Measurements from ENCODE around the gene APBA1. TPM values are rescaled to one million over a fixed set of nuclear protein-coding genes. Genes with fewer than 3 reads are reported as not detected.

APBA1 gene
- total RNA-seq, 5 donors from 2014 or later (not counting 1 experiment from before 2014, with no cell fraction given): 0.51 to 1.8 (median 0.78) TPM

- Histone ChIP-seq H3K4me3 (ENCODE audit: control insufficient read depth in 1 of 2, extremely low read depth in 1 of 2, low read length in 1 of 2) (no peak overlapping the region), H3K27ac (ENCODE audit: low read length) (no peak overlapping the region), H3K27me3 (replicated peaks in 1 of 2; ENCODE audit: control insufficient read depth in 2 of 2, extremely low read depth in 1 of 2, insufficient read depth in 2 of 2, low read length in 1 of 2) (no peaks in the 10 kb centered on the region), H3K9me3 (no peaks in the 10 kb centered on the region), H3K36me3 (ENCODE audit: control insufficient read depth in 2 of 2, extremely low read depth in 1 of 2, insufficient read depth in 1 of 2, low read length in 1 of 2) (no peaks in the 10 kb centered on the region), H3K4me1 (ENCODE audit: control insufficient read depth in 1 of 2, extremely low read depth in 1 of 2, insufficient read depth in 2 of 2, low read length in 2 of 2) (no peaks in the 10 kb centered on the region)
- 88% methylated on average over 1 of the region's 3 CpGs for WGBS (ENCODE audit: insufficient coverage)
- DNase-seq (no peak), ATAC-seq (replicated peaks in 1 of 4) (no peak)
- POLR2A ChIA-PET: no interaction called here
- Mint-ChIP-seq H3K4me3 (no peak overlapping the region), H3K9me3 (peaks cover 0 to 4% (median 0%) of the 10 kb centered on the region in 3 donors), H3K27me3 (peaks cover 0 to 11% of the 10 kb centered on the region in 2 donors), H3K36me3 (no peaks in the 10 kb centered on the region), H3K27ac (no peak overlapping the region), H3K4me1 (no peaks in the 10 kb centered on the region)
- CTCF ChIA-PET: no interaction called here
These were observed 50.3 kb downstream of the APBA1 start for GRCh38 chr9:69621730-69622460.

- no peak for DNase-seq
- Histone ChIP-seq H3K27ac (ENCODE audit: low read length) (no peak overlapping the region), H3K9me3 (no peaks in the 10 kb centered on the region), H3K27me3 (replicated peaks in 1 of 2; ENCODE audit: control insufficient read depth in 2 of 2, extremely low read depth in 1 of 2, insufficient read depth in 2 of 2, low read length in 1 of 2) (no peaks in the 10 kb centered on the region), H3K4me3 (ENCODE audit: control insufficient read depth in 1 of 2, extremely low read depth in 1 of 2, low read length in 1 of 2) (no peak overlapping the region), H3K36me3 (ENCODE audit: control insufficient read depth in 2 of 2, extremely low read depth in 1 of 2, insufficient read depth in 1 of 2, low read length in 1 of 2) (no peaks in the 10 kb centered on the region), H3K4me1 (ENCODE audit: control insufficient read depth in 1 of 2, extremely low read depth in 1 of 2, insufficient read depth in 2 of 2, low read length in 2 of 2) (no peaks in the 10 kb centered on the region)
- no peaks in the 10 kb centered on the region for H3K4me1 Mint-ChIP-seq
- no peak overlapping the region for H3K27ac Mint-ChIP-seq
- peaks cover 0 to 11% of the 10 kb centered on the region in 2 donors for H3K27me3 Mint-ChIP-seq
- ChIA-PET POLR2A (no interaction called here), CTCF (no interaction called here)
- no peak for ATAC-seq (replicated peaks in 1 of 4)
- peaks cover 0 to 4% (median 0%) of the 10 kb centered on the region in 3 donors for H3K9me3 Mint-ChIP-seq
- no peak overlapping the region for H3K4me3 Mint-ChIP-seq
- no peaks in the 10 kb centered on the region for H3K36me3 Mint-ChIP-seq
- 97% methylated on average over 5 of the region's 8 CpGs for WGBS (ENCODE audit: insufficient coverage)
These were observed 51.4 kb downstream of the APBA1 start for GRCh38 chr9:69620731-69621130.

- Mint-ChIP-seq H3K9me3 (peaks cover 0 to 4% (median 0%) of the 10 kb centered on the region in 3 donors), H3K4me3 (no peak overlapping the region), H3K27ac (no peak overlapping the region), H3K27me3 (peaks cover 0 to 6% of the 10 kb centered on the region in 2 donors), H3K36me3 (no peaks in the 10 kb centered on the region), H3K4me1 (no peaks in the 10 kb centered on the region)
- no peaks in the 10 kb centered on the region for H3K4me1 ChIP-seq (ENCODE audit: control insufficient read depth in 1 of 2, extremely low read depth in 1 of 2, insufficient read depth in 2 of 2, low read length in 2 of 2)
- no peak for ATAC-seq (replicated peaks in 1 of 4)
- no peak for DNase-seq
- no peak overlapping the region for H3K4me3 ChIP-seq (ENCODE audit: control insufficient read depth in 1 of 2, extremely low read depth in 1 of 2, low read length in 1 of 2)
- H3K9me3 ChIP-seq: no peaks in the 10 kb centered on the region
- WGBS (ENCODE audit: insufficient coverage): 80% methylated on average over 1 of the region's 1 CpG
- H3K36me3 ChIP-seq (ENCODE audit: control insufficient read depth in 2 of 2, extremely low read depth in 1 of 2, insufficient read depth in 1 of 2, low read length in 1 of 2): no peaks in the 10 kb centered on the region
- H3K27me3 ChIP-seq (replicated peaks in 1 of 2; ENCODE audit: control insufficient read depth in 2 of 2, extremely low read depth in 1 of 2, insufficient read depth in 2 of 2, low read length in 1 of 2): no peaks in the 10 kb centered on the region
- CTCF ChIA-PET: no interaction called here
- H3K27ac ChIP-seq (ENCODE audit: low read length): no peak overlapping the region
- POLR2A ChIA-PET: no interaction called here
These were observed 52.9 kb downstream of the APBA1 start for GRCh38 chr9:69619233-69619632.

GRCh38 chr9:69617006-69617405 lies 55.2 kb downstream of the APBA1 start:
- ChIA-PET CTCF (no interaction called here), POLR2A (interaction anchor here in 1 of 2 donors (0.6 kb wide), 1 partner anchor 120 kb away, joined by 4 read pairs; no protein-coding TSS in a partner anchor)
- Histone ChIP-seq H3K27ac (ENCODE audit: low read length) (no peak overlapping the region), H3K9me3 (no peaks in the 10 kb centered on the region), H3K4me1 (ENCODE audit: control insufficient read depth in 1 of 2, extremely low read depth in 1 of 2, insufficient read depth in 2 of 2, low read length in 2 of 2) (no peaks in the 10 kb centered on the region), H3K27me3 (replicated peaks in 1 of 2; ENCODE audit: control insufficient read depth in 2 of 2, extremely low read depth in 1 of 2, insufficient read depth in 2 of 2, low read length in 1 of 2) (no peaks in the 10 kb centered on the region), H3K36me3 (ENCODE audit: control insufficient read depth in 2 of 2, extremely low read depth in 1 of 2, insufficient read depth in 1 of 2, low read length in 1 of 2) (no peaks in the 10 kb centered on the region), H3K4me3 (ENCODE audit: control insufficient read depth in 1 of 2, extremely low read depth in 1 of 2, low read length in 1 of 2) (no peak overlapping the region)
- Mint-ChIP-seq H3K27me3 (peaks cover 0 to 6% of the 10 kb centered on the region in 2 donors), H3K4me3 (no peak overlapping the region), H3K36me3 (no peaks in the 10 kb centered on the region), H3K27ac (no peak overlapping the region), H3K9me3 (peaks cover 0 to 4% (median 0%) of the 10 kb centered on the region in 3 donors), H3K4me1 (no peaks in the 10 kb centered on the region)
- ATAC-seq (replicated peaks in 1 of 4) (no peak), DNase-seq (no peak)

DNA sequence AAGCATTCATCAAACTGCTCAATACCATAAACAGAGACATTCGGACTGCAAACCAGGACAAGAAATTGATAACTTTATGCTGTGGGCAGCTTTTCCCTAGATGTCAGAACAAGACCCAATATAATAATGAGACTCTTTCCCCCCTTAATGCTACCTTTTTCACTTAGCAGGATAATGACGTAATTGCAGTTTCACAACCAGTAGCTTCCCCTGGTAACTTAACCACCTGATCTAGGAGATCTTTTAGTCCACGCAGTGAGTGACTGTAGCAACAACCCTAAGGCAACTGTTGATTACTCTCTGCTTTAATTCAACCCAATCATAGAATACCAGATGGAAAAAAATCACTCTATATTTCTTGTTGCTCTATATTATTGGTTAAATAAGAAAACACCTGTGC lies 56.3 kb downstream of the APBA1 start:
- POLR2A ChIA-PET: no interaction called here
- Mint-ChIP-seq H3K36me3 (no peaks in the 10 kb centered on the region), H3K9me3 (peaks cover 0 to 4% (median 0%) of the 10 kb centered on the region in 3 donors), H3K27me3 (peaks cover 0 to 6% of the 10 kb centered on the region in 2 donors), H3K4me3 (no peak overlapping the region), H3K27ac (no peak overlapping the region), H3K4me1 (no peaks in the 10 kb centered on the region)
- no peak overlapping the region for H3K4me3 ChIP-seq (ENCODE audit: control insufficient read depth in 1 of 2, extremely low read depth in 1 of 2, low read length in 1 of 2)
- ATAC-seq (replicated peaks in 1 of 4) (no peak), DNase-seq (no peak)
- H3K27ac ChIP-seq (ENCODE audit: low read length): no peak overlapping the region
- no peaks in the 10 kb centered on the region for H3K9me3 ChIP-seq
- no CpG with 5 or more reads among the region's 3 CpGs for WGBS (ENCODE audit: insufficient coverage)
- no peaks in the 10 kb centered on the region for H3K27me3 ChIP-seq (replicated peaks in 1 of 2; ENCODE audit: control insufficient read depth in 2 of 2, extremely low read depth in 1 of 2, insufficient read depth in 2 of 2, low read length in 1 of 2)
- no peaks in the 10 kb centered on the region for H3K4me1 ChIP-seq (ENCODE audit: control insufficient read depth in 1 of 2, extremely low read depth in 1 of 2, insufficient read depth in 2 of 2, low read length in 2 of 2)
- H3K36me3 ChIP-seq (ENCODE audit: control insufficient read depth in 2 of 2, extremely low read depth in 1 of 2, insufficient read depth in 1 of 2, low read length in 1 of 2): no peaks in the 10 kb centered on the region
- CTCF ChIA-PET: no interaction called here

- no peaks in the 10 kb centered on the region for H3K27me3 ChIP-seq (replicated peaks in 1 of 2; ENCODE audit: control insufficient read depth in 2 of 2, extremely low read depth in 1 of 2, insufficient read depth in 2 of 2, low read length in 1 of 2)
- no peaks in the 10 kb centered on the region for H3K4me1 Mint-ChIP-seq
- no peak overlapping the region for H3K27ac Mint-ChIP-seq
- ATAC-seq (replicated peaks in 1 of 4) (no peak), DNase-seq (no peak)
- ChIA-PET POLR2A (no interaction called here), CTCF (no interaction called here)
- no peaks in the 10 kb centered on the region for H3K36me3 Mint-ChIP-seq
- no CpG with 5 or more reads among the region's 3 CpGs for WGBS (ENCODE audit: insufficient coverage)
- no peak overlapping the region for H3K4me3 ChIP-seq (ENCODE audit: control insufficient read depth in 1 of 2, extremely low read depth in 1 of 2, low read length in 1 of 2)
- no peaks in the 10 kb centered on the region for H3K4me1 ChIP-seq (ENCODE audit: control insufficient read depth in 1 of 2, extremely low read depth in 1 of 2, insufficient read depth in 2 of 2, low read length in 2 of 2)
- no peak overlapping the region for H3K27ac ChIP-seq (ENCODE audit: low read length)
- peaks cover 0 to 9% of the 10 kb centered on the region in 2 donors for H3K27me3 Mint-ChIP-seq
- peaks cover 0 to 5% (median 0%) of the 10 kb centered on the region in 3 donors for H3K9me3 Mint-ChIP-seq
- H3K9me3 ChIP-seq: no peaks in the 10 kb centered on the region
- H3K36me3 ChIP-seq (ENCODE audit: control insufficient read depth in 2 of 2, extremely low read depth in 1 of 2, insufficient read depth in 1 of 2, low read length in 1 of 2): no peaks in the 10 kb centered on the region
- no peak overlapping the region for H3K4me3 Mint-ChIP-seq
These were observed 61.0 kb downstream of the APBA1 start for GRCh38 chr9:69611221-69611620.

GRCh38 chr9:69609156-69609555 lies 63.0 kb downstream of the APBA1 start:
- H3K27ac ChIP-seq (ENCODE audit: low read length): no peak overlapping the region
- no peaks in the 10 kb centered on the region for H3K4me1 ChIP-seq (ENCODE audit: control insufficient read depth in 1 of 2, extremely low read depth in 1 of 2, insufficient read depth in 2 of 2, low read length in 2 of 2)
- H3K27me3 Mint-ChIP-seq: peaks cover 2 to 9% of the 10 kb centered on the region in 2 donors
- no peaks in the 10 kb centered on the region for H3K36me3 Mint-ChIP-seq
- H3K27ac Mint-ChIP-seq: no peak overlapping the region
- ATAC-seq (replicated peaks in 1 of 4) (no peak), DNase-seq (no peak)
- no peaks in the 10 kb centered on the region for H3K4me1 Mint-ChIP-seq
- H3K9me3 Mint-ChIP-seq: peaks cover 0 to 5% (median 0%) of the 10 kb centered on the region in 3 donors
- POLR2A ChIA-PET: no interaction called here
- no peak overlapping the region for H3K4me3 Mint-ChIP-seq
- no peaks in the 10 kb centered on the region for H3K27me3 ChIP-seq (replicated peaks in 1 of 2; ENCODE audit: control insufficient read depth in 2 of 2, extremely low read depth in 1 of 2, insufficient read depth in 2 of 2, low read length in 1 of 2)
- H3K9me3 ChIP-seq: no peaks in the 10 kb centered on the region
- CTCF ChIA-PET: no interaction called here
- no peak overlapping the region for H3K4me3 ChIP-seq (ENCODE audit: control insufficient read depth in 1 of 2, extremely low read depth in 1 of 2, low read length in 1 of 2)
- H3K36me3 ChIP-seq (ENCODE audit: control insufficient read depth in 2 of 2, extremely low read depth in 1 of 2, insufficient read depth in 1 of 2, low read length in 1 of 2): no peaks in the 10 kb centered on the region

All from T-cell (primary cell).